Measurements from ENCODE around the gene VWA3B. TPM values are rescaled to one million over a fixed set of nuclear protein-coding genes. Genes with fewer than 3 reads are reported as not detected.

VWA3B gene
- total and polyA plus RNA-seq, 2 of the 4 experiments (the other 2 are of a cell fraction) = not detected

GRCh38 chr2:98242003-98242402 is 155.0 kb downstream of the VWA3B start:
- no peaks in the 10 kb centered on the region for H4K20me1 ChIP-seq (ENCODE audit: insufficient read depth, low read length)
- in situ Hi-C loops (cut with MboI; ENCODE audit: low sequenced_read_pairs) = no loop called here
- no peak for DNase-seq
- TF ChIP-seq CTCF (conservative IDR thresholded peaks at IDR 0.05; ENCODE audit: low read depth, low read length) (no peak), USF2 (IDR thresholded peaks at IDR 0.05; ENCODE audit: low read depth, low read length) (no peak)
- H4K91ac ChIP-seq (ENCODE audit: insufficient read depth, low read depth, low read length) = no peak overlapping the region
- peaks cover 2% of the 10 kb centered on the region; the same call in 1 of the 2 replicates for H3K27me3 ChIP-seq (ENCODE audit: control insufficient read depth, insufficient read depth, low read length)
- H3K4me2 ChIP-seq (ENCODE audit: low read depth, low read length) = no peak overlapping the region
- dilution Hi-C loops (cut with HindIII; ENCODE audit: low sequenced_read_pairs, unreplicated experiment) = no loop called here
- no peak overlapping the region for H3K4me3 ChIP-seq (ENCODE audit: insufficient read depth, low read depth, low read length)
- no peak overlapping the region for H2AK9ac ChIP-seq (replicated peaks; ENCODE audit: low read depth, low read length, poor library complexity)
- no peak overlapping the region for H3K18ac ChIP-seq (ENCODE audit: low read depth, low read length)
- no peak overlapping the region for H2BK120ac ChIP-seq (ENCODE audit: low read depth, low read length)
- no peak overlapping the region for H2BK5ac ChIP-seq (ENCODE audit: low read depth, low read length, poor library complexity, severe bottlenecking)
- ChIA-PET CTCF (interaction anchor here (1.2 kb wide), 1 partner anchor 27 kb away, joined by 3 read pairs; no protein-coding TSS in a partner anchor), POLR2A (ENCODE audit: unreplicated experiment) (no interaction called here)
- H2AK5ac ChIP-seq (ENCODE audit: low read depth, low read length) = no peak overlapping the region
- no peak overlapping the region for H3K56ac ChIP-seq (ENCODE audit: extremely low read depth, insufficient read depth, low read length)
- WGBS, 2 experiments (ENCODE audit: extremely low coverage in 2 of 2, insufficient read length in 1 of 2) = no CpG with 5 or more reads among the region's 5 CpGs
- H4K8ac ChIP-seq (ENCODE audit: low read depth in 2 of 2, low read length in 2 of 2) = no peak overlapping the region
- no peak overlapping the region for H3K4ac ChIP-seq (ENCODE audit: low read depth, low read length)
- H2AFZ ChIP-seq (replicated peaks; ENCODE audit: low read length, poor library complexity) = no peak overlapping the region
- H4K5ac ChIP-seq (ENCODE audit: low read depth, low read length) = no peak overlapping the region
- H3K9me1 ChIP-seq (ENCODE audit: insufficient read depth, low read length) = no peaks in the 10 kb centered on the region
- ATAC-seq (ENCODE audit: low read depth) = no peak
- H3K27ac ChIP-seq (ENCODE audit: insufficient read depth, low read length) = no peak overlapping the region
- no peak overlapping the region for H3K23ac ChIP-seq (ENCODE audit: low read depth, low read length)
- no peak overlapping the region for H2BK15ac ChIP-seq (ENCODE audit: low read depth, low read length)
- H2BK20ac ChIP-seq (ENCODE audit: low read depth, low read length) = no peak overlapping the region
- no peaks in the 10 kb centered on the region for H3K9me3 ChIP-seq (ENCODE audit: control insufficient read depth, insufficient read depth, low read length)
- intact Hi-C loops (cut with micrococcal nuclease) = no loop called here
- no peaks in the 10 kb centered on the region for H3K79me1 ChIP-seq (ENCODE audit: low read depth in 1 of 2, low read length in 2 of 2)
- no peak overlapping the region for H3K9ac ChIP-seq (ENCODE audit: low read depth, low read length)
- no peak overlapping the region for H3K14ac ChIP-seq (replicated peaks; ENCODE audit: low read depth, low read length)
- H3K36me3 ChIP-seq (ENCODE audit: control insufficient read depth, insufficient read depth, low read length) = no peaks in the 10 kb centered on the region
- no TSS peak for BruUV-seq (replicated peaks)
- H3K4me1 ChIP-seq (ENCODE audit: control insufficient read depth, insufficient read depth, low read length) = no peaks in the 10 kb centered on the region

Measured in IMR-90 (cell line).